GM18526 (cell line): ENCODE results near the gene C2CD3.

Experiments used
- POLR2A ChIP-seq: IDR thresholded peaks from 3 replicates; pipeline ENCODE4 v1.6.1; 2011; ENCODE audit not compliant: insufficient read length; ENCODE audit errors: extremely low read depth

The C2CD3 gene

DNA sequence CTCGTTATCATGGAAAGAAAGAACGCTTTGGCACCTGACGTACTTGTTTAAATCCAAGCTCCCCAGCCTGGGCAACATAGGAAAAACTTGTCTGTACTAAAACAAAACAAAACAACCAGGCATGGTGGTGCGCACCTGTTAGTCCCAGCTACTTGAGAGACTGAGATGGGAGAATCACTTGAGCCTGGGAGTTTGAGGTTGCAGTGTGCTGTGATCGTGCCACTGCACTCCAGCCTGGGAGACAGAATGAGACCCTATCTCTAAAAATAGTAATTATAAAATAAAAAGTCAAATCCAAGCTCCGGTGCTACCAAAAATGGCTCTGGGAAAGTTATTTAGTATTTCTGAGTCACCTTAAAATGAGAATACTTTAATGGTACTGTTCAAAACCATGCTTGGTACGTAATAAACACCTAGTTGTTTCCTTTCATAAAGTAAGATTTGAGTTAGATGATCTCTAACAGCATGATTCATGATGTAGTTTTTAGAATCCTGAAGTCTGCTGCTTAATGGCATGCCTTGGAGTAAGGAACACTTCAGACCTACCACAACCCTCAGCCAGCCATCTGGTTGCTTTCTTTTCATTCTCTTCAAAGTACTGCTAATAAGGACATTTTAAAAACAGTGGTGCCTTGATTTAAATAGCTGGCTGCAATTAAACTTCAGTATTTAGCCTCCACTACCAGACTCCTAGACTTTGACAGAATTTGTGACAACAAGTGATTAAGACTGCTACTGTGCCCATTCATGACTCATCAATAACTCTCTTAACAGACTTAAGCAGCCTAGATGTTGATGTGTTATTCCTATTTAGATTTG, 8.6 kb upstream of the C2CD3 start:
- TF ChIP-seq POLR2A: no peak

DNA sequence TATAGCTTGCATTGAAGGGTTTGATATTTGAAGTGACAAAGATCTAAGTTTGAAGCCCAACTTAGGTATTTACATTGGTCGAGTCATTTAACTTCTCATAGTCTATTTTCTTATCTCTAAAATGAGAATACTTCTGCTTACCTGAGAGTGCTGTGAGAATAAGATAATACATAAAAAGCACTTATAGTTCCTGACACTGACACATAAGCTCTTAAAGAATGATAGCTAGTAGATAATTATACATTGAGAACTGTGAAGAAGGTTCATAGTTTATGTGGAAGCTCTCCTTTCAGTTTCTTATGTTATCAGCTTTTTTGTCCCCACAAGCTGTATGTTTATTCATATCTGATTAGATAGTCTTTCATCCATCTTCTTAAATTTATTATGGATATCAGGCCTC, 5.1 kb upstream of the C2CD3 start:
- no peak for TF ChIP-seq POLR2A

DNA sequence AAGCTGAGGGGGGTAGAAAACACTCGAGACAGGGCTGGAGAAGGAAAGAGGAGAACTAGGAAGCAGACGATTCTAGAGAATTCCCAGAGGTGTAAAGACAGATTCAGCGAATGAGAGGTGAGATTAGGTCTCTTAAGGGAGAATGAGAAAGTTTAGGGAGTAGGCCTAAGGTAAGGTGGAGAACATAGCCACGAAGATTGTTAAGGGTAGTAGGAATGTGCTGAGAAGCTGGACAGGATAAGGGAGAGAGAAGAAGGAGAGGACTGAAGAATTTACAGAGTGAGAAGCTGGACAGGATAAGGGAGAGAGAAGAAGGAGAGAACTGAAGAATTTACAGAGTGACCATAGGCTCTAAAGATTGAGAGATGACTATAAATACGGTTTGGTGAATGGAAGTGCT, 1.2 kb upstream of the C2CD3 start:
- no peak for TF ChIP-seq POLR2A

DNA sequence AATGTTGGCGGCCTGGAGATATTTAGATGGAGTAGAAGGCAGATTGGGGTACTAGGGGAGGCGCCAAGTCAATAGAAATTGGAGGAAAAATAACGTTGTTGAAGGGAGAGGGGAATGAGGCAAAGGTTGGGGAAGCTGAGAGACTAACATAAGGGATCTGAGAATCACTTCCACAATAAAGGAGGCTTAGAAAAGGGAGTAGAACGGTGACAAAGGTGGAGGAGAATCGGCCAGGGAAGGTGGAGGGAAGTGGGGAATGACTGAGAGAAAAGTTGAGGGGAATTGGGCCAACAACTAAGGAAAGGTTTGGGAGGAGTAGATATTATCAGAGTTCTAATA, 797 bp upstream of the C2CD3 start:
- TF ChIP-seq POLR2A: no peak

DNA sequence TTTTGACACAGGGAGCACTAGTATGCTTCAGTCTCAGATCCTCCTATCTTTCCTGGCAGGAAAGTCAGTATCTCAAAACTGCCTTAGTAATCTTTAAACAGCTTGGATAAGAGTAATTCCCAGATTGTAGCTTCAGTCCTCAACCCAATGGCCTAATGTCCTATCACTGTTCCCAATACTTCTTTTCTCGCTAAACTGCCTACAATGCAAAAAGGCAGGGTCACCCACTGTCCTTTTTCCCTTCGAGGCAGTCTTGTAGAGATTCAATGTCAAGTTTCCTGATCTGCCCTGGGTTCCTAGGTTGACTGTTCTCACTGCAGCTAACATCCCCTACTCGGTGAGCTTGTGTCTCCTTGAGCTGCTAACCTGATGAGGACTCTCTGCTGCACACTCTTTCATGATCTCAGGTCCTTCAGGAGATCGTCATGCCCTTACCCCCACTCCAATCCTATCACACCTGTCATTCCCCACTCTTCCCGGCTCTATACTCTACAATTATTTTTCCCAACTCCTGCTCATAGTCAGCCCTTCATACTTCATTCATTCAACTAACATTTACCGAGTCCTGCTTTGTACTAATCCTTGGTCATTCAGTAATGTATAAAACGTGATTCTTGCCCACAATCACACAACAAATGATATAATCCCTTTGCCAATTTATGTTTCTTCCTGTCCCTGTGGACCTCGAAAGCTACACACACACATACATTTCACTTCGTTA, 904 bp downstream of the C2CD3 start:
- no peak for TF ChIP-seq POLR2A

DNA sequence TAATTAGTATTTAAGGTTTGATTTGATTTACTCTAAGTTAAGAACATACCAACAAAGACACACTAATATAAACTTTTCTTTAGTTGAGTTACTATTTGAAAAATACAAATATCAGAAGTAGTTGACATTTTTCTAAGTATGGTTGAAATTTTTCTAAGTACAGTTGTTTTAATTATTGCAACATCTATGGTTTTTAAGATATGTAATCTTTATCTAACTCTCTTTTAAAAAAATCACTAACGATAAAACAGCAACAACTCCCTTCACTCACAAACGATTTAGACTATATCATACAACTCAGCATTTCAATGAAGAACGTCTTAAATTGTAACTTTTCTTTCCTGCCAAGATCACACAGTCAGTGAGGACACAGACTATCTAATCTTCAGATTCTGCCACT, 2.0 kb downstream of the C2CD3 start:
- no peak for TF ChIP-seq POLR2A

DNA sequence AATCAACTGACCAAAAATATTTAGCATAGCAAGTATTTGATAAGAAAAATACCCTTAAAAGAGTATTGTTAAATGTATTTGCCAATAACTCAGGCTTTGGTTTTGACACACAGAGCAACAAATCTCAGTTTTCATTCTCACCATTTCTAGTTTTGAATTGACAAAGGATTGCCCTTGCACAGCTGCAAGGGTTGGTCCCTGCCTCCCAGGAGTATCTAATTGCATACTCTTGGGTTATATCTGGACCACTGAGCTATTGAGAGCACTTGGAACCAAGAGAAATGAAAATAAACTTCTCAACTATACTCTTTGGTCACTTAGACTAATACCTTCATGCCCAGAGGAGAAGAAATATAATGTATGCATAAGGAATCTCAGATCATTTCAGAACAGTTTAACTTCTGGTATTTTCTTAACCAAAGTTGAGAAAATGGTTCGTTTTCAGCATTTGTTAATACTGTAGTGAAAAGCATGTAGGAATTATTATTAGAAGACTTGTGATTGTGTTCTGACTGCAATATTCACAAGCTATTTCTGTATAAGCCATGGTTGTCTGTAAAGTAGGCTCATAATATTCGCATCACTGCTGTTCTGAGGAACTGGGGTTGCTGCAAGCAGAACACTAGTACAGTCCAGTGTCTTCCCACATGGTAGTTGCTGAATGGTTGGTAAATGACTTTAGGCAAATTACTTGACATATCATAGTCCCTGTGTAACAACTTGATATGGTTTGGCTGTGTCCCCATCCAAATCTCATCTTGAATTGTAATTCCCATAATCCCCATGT, 7.9 kb downstream of the C2CD3 start:
- no peak for TF ChIP-seq POLR2A

DNA sequence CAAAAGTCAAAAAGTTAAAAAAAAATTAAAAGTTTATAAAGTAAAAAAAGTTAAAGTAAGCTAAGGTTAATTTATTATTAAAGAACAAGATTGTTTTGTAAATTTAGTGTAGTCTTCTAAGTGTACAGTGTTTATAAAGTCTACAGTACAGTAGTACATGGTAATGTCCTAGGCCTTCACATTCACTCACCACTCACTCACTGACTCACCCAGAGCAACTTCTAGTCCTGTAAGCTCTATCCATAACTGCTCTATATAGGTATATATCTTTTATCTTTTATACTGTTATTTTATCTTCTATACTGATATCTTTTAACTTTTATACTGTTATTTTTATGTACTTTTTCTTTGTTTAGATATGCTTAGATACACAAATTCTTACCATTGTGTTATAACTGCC, 11.2 kb downstream of the C2CD3 start:
- no peak for TF ChIP-seq POLR2A

DNA sequence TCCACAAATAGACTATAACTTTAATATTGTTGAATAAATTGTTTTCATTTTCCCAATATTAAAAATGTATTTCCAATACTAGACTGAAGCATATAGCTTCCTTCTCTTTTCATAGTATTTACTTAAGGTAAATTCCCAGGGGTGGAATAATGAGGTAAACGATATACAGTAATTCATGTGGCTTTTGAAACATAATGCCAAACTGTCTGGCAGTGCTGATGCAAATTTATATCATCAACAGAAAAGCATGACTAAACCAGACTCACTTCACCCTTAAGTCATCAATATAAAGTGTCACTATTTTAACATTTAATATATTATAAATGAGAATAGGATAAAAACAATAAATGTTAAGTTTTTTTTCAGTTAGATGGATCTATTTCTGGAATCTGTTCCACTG, 13.6 kb downstream of the C2CD3 start:
- no peak for TF ChIP-seq POLR2A

DNA sequence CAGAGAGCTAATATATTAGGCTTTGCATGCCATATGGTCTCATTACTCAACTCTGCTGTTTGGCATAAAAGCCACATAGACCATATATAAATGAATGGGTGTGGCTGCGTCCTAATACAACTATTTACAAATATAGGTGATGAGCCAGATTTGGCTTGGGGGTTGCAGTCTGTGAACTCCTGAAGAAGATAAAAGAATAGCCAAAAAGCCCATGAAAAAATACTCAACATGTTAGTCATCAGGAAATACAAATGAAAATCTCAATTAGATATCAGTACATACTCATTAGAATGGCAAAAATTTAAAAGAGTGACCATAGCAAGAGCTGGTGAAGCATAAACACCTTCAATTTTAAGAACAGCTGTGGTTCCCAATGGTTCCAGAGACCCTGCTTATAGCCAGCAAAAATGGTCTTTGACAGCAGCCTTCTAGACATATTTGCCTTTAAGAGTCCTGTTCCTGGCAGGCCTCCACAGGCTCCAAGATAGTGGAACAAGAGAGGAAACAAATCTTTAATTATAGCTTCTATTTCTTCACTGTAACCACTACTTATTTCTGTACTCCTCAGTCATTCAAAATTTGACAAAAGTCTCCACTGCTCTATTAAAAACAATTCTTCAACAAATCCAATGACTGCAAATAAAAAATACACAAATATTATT, 16.1 kb downstream of the C2CD3 start:
- no peak for TF ChIP-seq POLR2A

DNA sequence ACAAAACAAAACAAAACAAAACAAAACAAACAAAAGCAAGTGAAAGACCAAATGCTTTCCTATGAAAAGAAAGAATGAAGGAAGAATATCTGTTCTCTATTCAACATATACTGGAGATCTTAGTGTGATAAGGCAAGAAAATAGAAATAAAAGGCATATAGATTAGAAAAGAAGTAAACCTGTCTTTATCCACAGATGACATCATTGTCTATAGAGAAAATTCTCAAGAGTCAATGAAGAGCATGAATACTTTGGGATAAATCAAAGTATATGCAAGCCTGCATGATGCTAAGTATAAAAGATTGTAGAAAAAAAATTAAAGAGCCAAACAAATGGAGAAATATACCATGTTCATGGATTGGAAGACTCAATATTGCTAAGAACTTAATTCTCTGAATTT, 17.6 kb downstream of the C2CD3 start:
- TF ChIP-seq POLR2A: no peak

DNA sequence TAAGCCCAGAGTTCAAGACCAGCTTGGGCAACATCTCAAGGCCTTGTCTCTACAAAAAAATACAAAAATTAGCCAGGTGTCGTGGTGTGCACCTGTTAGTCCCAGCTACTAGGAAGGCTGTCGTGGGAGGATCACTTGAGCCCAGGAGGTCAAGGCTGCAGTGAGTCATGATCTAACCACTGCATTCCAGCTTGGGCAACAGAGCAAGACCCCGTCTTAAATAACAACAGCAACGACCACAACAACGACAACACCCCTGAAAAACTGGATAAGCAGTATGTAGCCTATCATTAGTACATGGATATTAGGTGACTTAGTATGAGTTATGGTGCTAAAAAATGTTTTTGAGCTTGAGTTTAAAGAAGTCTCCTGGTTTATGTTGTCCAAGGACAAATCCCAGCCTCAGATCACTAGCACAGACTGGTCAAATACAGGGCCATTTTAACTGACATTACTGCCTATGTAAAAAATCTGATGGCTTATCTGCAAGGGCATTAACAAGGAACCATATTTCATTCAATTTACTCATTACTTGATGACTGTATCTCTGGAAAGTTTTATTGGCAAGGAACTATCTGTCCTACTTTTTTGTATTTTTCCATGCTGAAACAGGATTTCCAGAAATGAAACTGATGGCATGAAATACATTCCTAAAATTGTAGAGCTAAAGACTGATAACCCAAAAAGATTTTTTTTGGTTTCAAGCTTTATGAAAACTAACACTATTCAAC, 23.4 kb downstream of the C2CD3 start:
- no peak for TF ChIP-seq POLR2A

DNA sequence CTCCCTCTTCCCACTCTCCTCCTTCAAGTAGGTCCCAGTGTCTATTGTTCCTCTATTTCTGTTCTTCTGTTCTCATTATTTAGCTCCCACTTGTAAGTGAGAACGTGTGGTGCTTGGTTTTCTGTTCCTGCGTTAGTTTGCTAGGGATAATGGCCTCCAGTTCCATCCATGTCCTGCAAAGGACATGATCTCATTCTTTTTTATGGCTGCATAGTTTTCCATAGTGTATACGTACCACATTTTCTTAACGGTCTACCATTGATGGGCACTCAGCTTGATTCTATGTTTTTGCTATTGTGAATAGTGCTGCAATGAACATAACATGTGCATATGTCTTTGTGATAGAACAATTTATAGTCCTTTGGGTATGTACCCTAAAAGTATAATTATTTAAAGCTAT, 26.2 kb downstream of the C2CD3 start:
- no peak for TF ChIP-seq POLR2A

DNA sequence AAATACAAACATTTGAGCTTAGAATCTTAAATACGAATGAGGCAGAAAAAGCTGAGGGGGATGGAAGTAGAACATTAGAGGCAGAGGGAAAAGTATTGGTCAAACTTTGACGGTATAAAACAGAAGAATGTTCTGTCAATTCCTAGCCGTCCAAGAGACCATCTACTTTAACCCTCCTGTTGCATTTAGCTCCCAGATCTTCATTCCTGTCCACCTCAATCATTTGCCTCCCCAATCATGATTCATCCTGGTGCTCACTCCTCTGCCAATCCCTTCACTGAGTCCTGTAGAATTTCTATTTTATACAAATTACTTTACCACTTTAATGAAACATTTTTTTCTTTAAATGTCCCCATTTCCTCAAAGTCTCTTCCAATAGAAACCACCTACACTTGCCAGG, 28.2 kb downstream of the C2CD3 start:
- TF ChIP-seq POLR2A: no peak

DNA sequence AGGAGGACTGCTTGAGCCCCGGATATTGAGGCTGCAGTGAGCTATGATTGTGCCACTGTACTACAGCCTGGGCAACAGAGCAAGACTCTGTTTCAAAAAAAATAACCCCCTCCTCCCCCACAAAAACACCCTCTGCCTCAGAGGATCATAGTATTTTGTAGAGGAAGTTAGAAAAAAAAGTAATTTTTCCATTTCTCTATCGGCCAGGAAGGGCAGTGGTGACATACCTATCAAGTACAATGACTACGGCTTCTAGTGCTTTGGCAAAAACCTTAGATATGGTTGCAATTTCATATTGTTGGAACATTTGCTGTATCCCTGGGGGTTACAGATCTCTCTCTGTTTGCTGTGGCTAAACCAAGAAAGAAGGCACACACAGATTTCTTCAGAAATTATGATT, 28.9 kb downstream of the C2CD3 start:
- TF ChIP-seq POLR2A: no peak
